ENCODE measurements around the gene MAML3.

DNA sequence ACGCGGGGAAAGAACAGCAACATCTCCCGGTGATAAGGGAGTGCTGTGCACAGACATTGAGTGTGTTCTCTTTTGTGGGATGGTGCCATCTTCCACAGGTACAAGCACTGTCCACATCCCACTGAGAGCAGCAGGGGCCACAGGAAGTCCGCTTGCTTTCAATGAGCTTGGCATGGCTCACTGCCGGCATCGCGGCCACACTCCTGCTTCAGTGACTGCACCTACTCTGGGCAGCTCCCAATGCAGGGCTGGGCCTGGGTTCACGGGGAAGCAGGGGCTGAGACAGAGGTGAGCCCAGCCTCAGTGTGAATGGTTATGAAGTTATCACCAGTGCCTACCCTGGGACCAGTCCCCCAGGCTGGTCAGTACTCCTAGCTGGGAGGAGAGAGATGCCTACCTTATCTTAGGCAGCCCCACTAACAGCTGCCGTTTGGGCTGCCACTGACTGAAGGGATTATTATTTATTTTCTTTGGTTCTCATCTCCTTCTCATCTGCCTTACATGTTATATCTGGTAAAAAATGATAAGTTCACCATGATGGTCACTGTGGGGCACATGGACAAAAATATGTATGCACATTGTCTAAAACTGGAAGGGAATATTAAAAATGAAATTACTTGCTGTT, 389.2 kb downstream of the MAML3 start:
- TF ChIP-seq POLR2A (IDR thresholded peaks at IDR 0.05; ENCODE audit: extremely low read depth, insufficient read length) (no peak), MYC (IDR thresholded peaks at IDR 0.05; ENCODE audit: low read depth, low read length) (no peak)
- TF ChIP-seq, protein P1, sequence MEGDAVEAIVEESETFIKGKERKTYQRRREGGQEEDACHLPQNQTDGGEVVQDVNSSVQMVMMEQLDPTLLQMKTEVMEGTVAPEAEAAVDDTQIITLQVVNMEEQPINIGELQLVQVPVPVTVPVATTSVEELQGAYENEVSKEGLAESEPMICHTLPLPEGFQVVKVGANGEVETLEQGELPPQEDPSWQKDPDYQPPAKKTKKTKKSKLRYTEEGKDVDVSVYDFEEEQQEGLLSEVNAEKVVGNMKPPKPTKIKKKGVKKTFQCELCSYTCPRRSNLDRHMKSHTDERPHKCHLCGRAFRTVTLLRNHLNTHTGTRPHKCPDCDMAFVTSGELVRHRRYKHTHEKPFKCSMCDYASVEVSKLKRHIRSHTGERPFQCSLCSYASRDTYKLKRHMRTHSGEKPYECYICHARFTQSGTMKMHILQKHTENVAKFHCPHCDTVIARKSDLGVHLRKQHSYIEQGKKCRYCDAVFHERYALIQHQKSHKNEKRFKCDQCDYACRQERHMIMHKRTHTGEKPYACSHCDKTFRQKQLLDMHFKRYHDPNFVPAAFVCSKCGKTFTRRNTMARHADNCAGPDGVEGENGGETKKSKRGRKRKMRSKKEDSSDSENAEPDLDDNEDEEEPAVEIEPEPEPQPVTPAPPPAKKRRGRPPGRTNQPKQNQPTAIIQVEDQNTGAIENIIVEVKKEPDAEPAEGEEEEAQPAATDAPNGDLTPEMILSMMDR (IDR thresholded peaks at IDR 0.05; ENCODE audit: low read depth, low read length), result no peak
- TF ChIP-seq, protein P2, sequence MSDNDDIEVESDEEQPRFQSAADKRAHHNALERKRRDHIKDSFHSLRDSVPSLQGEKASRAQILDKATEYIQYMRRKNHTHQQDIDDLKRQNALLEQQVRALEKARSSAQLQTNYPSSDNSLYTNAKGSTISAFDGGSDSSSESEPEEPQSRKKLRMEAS (IDR thresholded peaks at IDR 0.05; ENCODE audit: low read depth, low read length), result no peak

Measured in NB4 (cell line).